Medulla oblongata (tissue), 1 donor: ENCODE data around the gene VTN.

Source experiments
- DNase-seq: peaks from one replicate; pipeline ENCODE4 v3.0.0-alpha.2; 2015; ENCODE audit errors: extremely low spot score

Gene VTN

GRCh38 chr17:28320215-28321061 is 49.7 kb downstream of the VTN start:
- DNase-seq = no peak

- peak; percentile 19 for DNase-seq
Observed at GRCh38 chr17:28319598-28319935, 50.5 kb downstream of the VTN start.

GRCh38 chr17:28318759-28319597 is 51.1 kb downstream of the VTN start, which contains the start of gene TMEM97:
Gene TMEM97, plus strand, starts transcription at chr17:28319200. Its CDS starts 40 bp downstream, at chr17:28319240.
- peak; percentile 98 for DNase-seq

- no peak for DNase-seq
Observed at GRCh38 chr17:28317966-28318758, 51.9 kb downstream of the VTN start.
